Measurements from ENCODE around the gene PRUNE2. TPM values are rescaled to one million over a fixed set of nuclear protein-coding genes. Genes with fewer than 3 reads are reported as not detected.

Gene PRUNE2
- total RNA-seq, 2 donors from 2014 or later = 58.6 to 78.9 TPM

- H3K4me3 ChIP-seq = no peak overlapping the region
- intact Hi-C loops (cut with DNase I) = no loop called here
- no peak for DNase-seq (ENCODE audit: low spot score)
- H3K27ac ChIP-seq = no peak overlapping the region
- 43% methylated on average over 5 of the region's 5 CpGs for WGBS
- no peaks in the 10 kb centered on the region for H3K27me3 ChIP-seq (replicated peaks; ENCODE audit: insufficient read depth)
- H3K4me1 ChIP-seq (replicated peaks) = no peaks in the 10 kb centered on the region
- no peaks in the 10 kb centered on the region for H3K36me3 ChIP-seq
- TF ChIP-seq POLR2A (IDR thresholded peaks at IDR 0.05) = no peak
- no peak for TF ChIP-seq POLR2AphosphoS5 (IDR thresholded peaks at IDR 0.05)
- no peak for TF ChIP-seq CTCF (IDR thresholded peaks at IDR 0.05)
- H3K9me3 ChIP-seq = no peaks in the 10 kb centered on the region
Measured at GRCh38 chr9:76697081-76697480, 208.8 kb downstream of the PRUNE2 start.

DNA sequence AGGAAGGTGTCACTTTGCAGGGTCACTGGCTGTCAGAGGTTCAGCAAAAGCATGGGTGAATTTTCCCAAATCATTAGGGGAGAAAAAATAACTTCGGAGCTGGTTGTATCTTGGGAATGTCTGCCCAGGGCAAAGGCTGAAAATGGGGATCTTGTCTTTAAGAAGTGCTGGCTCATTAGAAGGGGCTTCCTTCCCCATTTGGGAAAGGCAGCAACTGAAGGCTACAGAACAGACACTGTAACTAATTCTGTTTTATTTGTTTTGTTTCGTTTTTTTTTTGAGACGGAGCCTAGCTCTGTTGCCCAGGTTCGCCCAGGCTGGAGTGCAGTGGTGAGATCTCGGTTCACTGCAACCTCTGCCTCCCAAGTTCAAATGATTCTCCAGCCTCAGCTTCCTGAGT, 212.0 kb downstream of the PRUNE2 start:
- Histone ChIP-seq H3K27me3 (replicated peaks; ENCODE audit: insufficient read depth) (no peaks in the 10 kb centered on the region), H3K9me3 (no peaks in the 10 kb centered on the region), H3K27ac (no peak overlapping the region), H3K4me1 (replicated peaks) (no peaks in the 10 kb centered on the region), H3K36me3 (no peaks in the 10 kb centered on the region), H3K4me3 (no peak overlapping the region)
- TF ChIP-seq POLR2AphosphoS5 (IDR thresholded peaks at IDR 0.05) = no peak
- no peak for TF ChIP-seq POLR2A (IDR thresholded peaks at IDR 0.05)
- no peak for TF ChIP-seq CTCF (IDR thresholded peaks at IDR 0.05)
- intact Hi-C loops (cut with DNase I) = no loop called here
- no peak for DNase-seq (ENCODE audit: low spot score)
- WGBS = 78% methylated on average over 5 of the region's 5 CpGs

DNA sequence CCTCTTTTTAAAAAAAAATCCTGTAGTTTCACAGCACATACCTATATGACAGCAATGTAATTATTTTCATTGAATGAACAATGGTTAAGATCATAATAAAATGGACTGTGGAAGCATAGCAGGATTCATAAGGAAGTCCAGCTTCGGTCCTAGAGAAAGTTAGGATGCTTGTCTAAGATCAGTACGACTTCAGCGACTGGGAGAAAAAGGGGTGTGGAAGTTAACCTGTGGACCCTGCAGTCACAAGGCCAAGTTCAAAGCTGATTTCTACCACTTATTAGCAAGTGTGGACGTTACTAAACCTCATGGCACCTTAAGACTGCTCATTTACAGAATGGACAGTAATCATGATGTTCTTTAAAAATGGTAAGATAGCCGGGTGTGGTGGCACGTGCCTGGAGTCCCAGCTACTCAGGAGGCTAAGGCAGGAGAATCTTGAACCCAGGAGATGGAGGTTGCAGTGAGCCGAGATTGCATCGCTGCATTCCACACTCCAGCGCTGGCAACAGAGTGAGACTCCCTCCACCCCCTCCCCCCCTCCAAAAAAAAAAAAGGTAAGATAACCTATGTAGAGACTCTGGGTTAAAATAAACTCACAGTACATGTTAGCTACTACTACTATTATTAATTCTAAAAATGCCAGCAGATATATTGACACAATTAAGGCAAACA, 213.3 kb downstream of the PRUNE2 start:
- 73% methylated on average over 9 of the region's 9 CpGs for WGBS
- H3K36me3 ChIP-seq = no peaks in the 10 kb centered on the region
- no peaks in the 10 kb centered on the region for H3K9me3 ChIP-seq
- H3K4me3 ChIP-seq = no peak overlapping the region
- no peaks in the 10 kb centered on the region for H3K4me1 ChIP-seq (replicated peaks)
- TF ChIP-seq POLR2AphosphoS5 (IDR thresholded peaks at IDR 0.05) = no peak
- no peak for TF ChIP-seq CTCF (IDR thresholded peaks at IDR 0.05)
- intact Hi-C loops (cut with DNase I) = no loop called here
- H3K27me3 ChIP-seq (replicated peaks; ENCODE audit: insufficient read depth) = no peaks in the 10 kb centered on the region
- no peak overlapping the region for H3K27ac ChIP-seq
- no peak for DNase-seq (ENCODE audit: low spot score)

- no peaks in the 10 kb centered on the region for H3K9me3 ChIP-seq
- H3K4me1 ChIP-seq (replicated peaks) = no peaks in the 10 kb centered on the region
- intact Hi-C loops (cut with DNase I) = no loop called here
Measured at GRCh38 chr9:76691517-76692313, 214.2 kb downstream of the PRUNE2 start.

More at GRCh38 chr9:76691517-76692313, 214.2 kb downstream of the PRUNE2 start:
- H3K27ac ChIP-seq = no peak overlapping the region
- no peak overlapping the region for H3K4me3 ChIP-seq
- no peak for DNase-seq (ENCODE audit: low spot score)
- 13% methylated on average over 13 of the region's 13 CpGs for WGBS
- TF ChIP-seq CTCF (IDR thresholded peaks at IDR 0.05) (no peak), POLR2AphosphoS5 (IDR thresholded peaks at IDR 0.05) (no peak), POLR2A (IDR thresholded peaks at IDR 0.05) (no peak)
- no peaks in the 10 kb centered on the region for H3K27me3 ChIP-seq (replicated peaks; ENCODE audit: insufficient read depth)
- no peaks in the 10 kb centered on the region for H3K36me3 ChIP-seq

Data from prostate gland (tissue), 2 donors.